HCT116 (cell line): ENCODE results near the gene SLC9A2. TPM values are rescaled to one million over a fixed set of nuclear protein-coding genes. Genes with fewer than 3 reads are reported as not detected.

Experiments
- ATAC-seq: fragments of 200-7000 bp; cut with Tn5 transposase; 2 replicates; pipeline ENCODE4 v1.9.1; 2020; ENCODE audit warnings: mild to moderate bottlenecking, moderate library complexity
- BruUV-seq: library from RNA; stranded (reverse); fragments of 400-500 nt; replicated peaks from 2 replicates; lab custom pipeline; 2021; lab: Mats Ljungman, UMichigan
- CTCF ChIA-PET: fragments of 300-600 bp; sonication (Branson Sonifier 250); formaldehyde crosslinking; loops from one replicate; lab custom pipeline; 2021; ENCODE audit warnings: antibody characterized with exemption; lab: Charles Lee
- POLR2A ChIA-PET: fragments of 300-600, 350-600 bp; sonication (Branson Sonifier 250); formaldehyde crosslinking; loops from one replicate; lab custom pipeline; 2021; ENCODE audit warnings: antibody characterized with exemption; lab: Charles Lee
- RAD21 ChIA-PET, 2 experiments: fragments of 300-600 bp; sonication (Branson Sonifier 250); formaldehyde crosslinking; loops; one replicate each; lab custom pipeline; 2023; ENCODE audit warnings: low total read pairs in 2 of 2; ENCODE audit not compliant: uncharacterized antibody in 2 of 2, unreplicated experiment in 2 of 2, low non-redundant PET in 1 of 2; lab: Charles Lee
- DNase-seq: peaks from one replicate; pipeline ENCODE4 v3.0.0-alpha.2; 2010; ENCODE audit warnings: low read depth, low spot score
- H2AFZ ChIP-seq: fragments of 200-600 bp; shearing (Covaris generic), sonication (generic); 2 replicates; pipeline ENCODE4 v1.6.1; 2017; ENCODE audit warnings: low read depth, mixed run types, mixed read lengths, antibody characterized with exemption, low read length; ENCODE audit not compliant: poor library complexity, severe bottlenecking
- H3K27ac ChIP-seq: 2 replicates; pipeline ENCODE4 v1.5.1; 2012; ENCODE audit warnings: low read depth, low read length
- H3K27me3 ChIP-seq: fragments of 200-600 bp; sonication (generic); 2 replicates; pipeline ENCODE4 v1.6.1; 2016; ENCODE audit warnings: mixed run types, low read length, mixed read lengths; ENCODE audit not compliant: insufficient read depth
- H3K36me3 ChIP-seq, 2 experiments: fragments of 200-500 bp in 1 of 2; fragments of 200-600 bp in 1 of 2; sonication (Bioruptor generic) in 1 of 2; sonication (generic) in 1 of 2; 2 replicates each; pipeline versions ENCODE4 v1.5.1 to v1.6.1; 2014 to 2016; ENCODE audit warnings: low read length in 2 of 2, inconsistent platforms in 1 of 2, mixed read lengths in 1 of 2, mixed run types in 1 of 2; ENCODE audit not compliant: insufficient read depth in 2 of 2, control insufficient read depth in 1 of 2
- H3K4me1 ChIP-seq, 2 experiments: fragments of 200-600 bp in 1 of 2; sonication (generic) in 1 of 2; 2 replicates each; pipeline versions ENCODE4 v1.5.1 to v1.6.1; 2012 to 2017; ENCODE audit warnings: low read length in 2 of 2, inconsistent platforms in 1 of 2, mild to moderate bottlenecking in 1 of 2, mixed read lengths in 1 of 2, mixed run types in 1 of 2, moderate library complexity in 1 of 2; ENCODE audit not compliant: insufficient read depth in 2 of 2, control insufficient read depth in 1 of 2
- H3K4me2 ChIP-seq: fragments of 200-600 bp; sonication (generic); 2 replicates; pipeline ENCODE4 v1.6.1; 2017; ENCODE audit warnings: mixed run types, low read length, mixed read lengths
- H3K4me3 ChIP-seq, 2 experiments: fragments of 200-600 bp in 1 of 2; sonication (generic) in 1 of 2; replicated peaks in 1 of 2; 2 replicates each; pipeline ENCODE4 v1.5.1; 2011 to 2016; ENCODE audit warnings: low read length in 2 of 2, control low read depth in 1 of 2, low read depth in 1 of 2, mild to moderate bottlenecking in 1 of 2, mixed read lengths in 1 of 2, mixed run types in 1 of 2
- H3K79me2 ChIP-seq: fragments of 200-600 bp; sonication (generic); 2 replicates; pipeline ENCODE4 v1.6.1; 2017; ENCODE audit warnings: mild to moderate bottlenecking, mixed run types, low read length, moderate library complexity, mixed read lengths; ENCODE audit not compliant: insufficient read depth
- H3K9ac ChIP-seq: fragments of 200-600 bp; sonication (generic); 2 replicates; pipeline ENCODE4 v1.6.1; 2016; ENCODE audit warnings: low read length, mixed read lengths
- H3K9me2 ChIP-seq: fragments of 200-600 bp; sonication (generic), shearing (Covaris generic); 2 replicates; pipeline ENCODE4 v1.6.1; 2017; ENCODE audit warnings: mixed run types, mild to moderate bottlenecking, moderate library complexity; ENCODE audit not compliant: insufficient read depth
- H3K9me3 ChIP-seq, 2 experiments: fragments of 200-500 bp in 1 of 2; fragments of 200-600 bp in 1 of 2; sonication (Bioruptor generic) in 1 of 2; sonication (generic) in 1 of 2; 2 replicates each; pipeline ENCODE4 v1.6.1; 2014 to 2017; ENCODE audit warnings: low read length in 2 of 2, mixed read lengths in 2 of 2, inconsistent platforms in 1 of 2, low read depth in 1 of 2, mild to moderate bottlenecking in 1 of 2, mixed run types in 1 of 2, moderate library complexity in 1 of 2; ENCODE audit not compliant: control insufficient read depth in 1 of 2, insufficient read depth in 1 of 2
- H4K20me1 ChIP-seq: fragments of 200-600 bp; sonication (generic), shearing (Covaris generic); 2 replicates; pipeline ENCODE4 v1.6.1; 2017; ENCODE audit warnings: mixed run types, mild to moderate bottlenecking, moderate library complexity; ENCODE audit not compliant: insufficient read depth
- FOSL1 ChIP-seq: IDR thresholded peaks from 2 replicates; pipeline ENCODE4 v1.6.1; 2012; ENCODE audit warnings: low read depth
- MAX ChIP-seq: IDR thresholded peaks from 2 replicates; pipeline ENCODE4 v1.6.1; 2012
- REST ChIP-seq: IDR thresholded peaks from 2 replicates; pipeline ENCODE4 v1.6.1; 2012; ENCODE audit warnings: low read depth
- SP1 ChIP-seq: IDR thresholded peaks from 2 replicates; pipeline ENCODE4 v1.6.1; 2012; ENCODE audit warnings: low read depth
- SRF ChIP-seq: IDR thresholded peaks from 2 replicates; pipeline ENCODE4 v1.6.1; 2012; ENCODE audit warnings: low read depth
- ZNF274 ChIP-seq: fragments of 200-500 bp; sonication (Bioruptor generic); IDR thresholded peaks from 2 replicates; pipeline ENCODE4 v1.6.1; 2014; ENCODE audit warnings: mild to moderate bottlenecking, low read depth, low read length, inconsistent platforms
- intact Hi-C: fragments of 100-400 bp; cut with micrococcal nuclease; formaldehyde crosslinking; loops from 2 replicates; pipeline ENCODE4 v1.10.0; 2022
- total RNA-seq: library from RNA; stranded (reverse); gene quantifications from one replicate; pipeline ENCODE4 v1.2.1, GENCODE V29; 2021; ENCODE audit not compliant: unreplicated experiment

The SLC9A2 gene
- total RNA-seq, 1 experiment from 2014 or later = 1.4 TPM

DNA sequence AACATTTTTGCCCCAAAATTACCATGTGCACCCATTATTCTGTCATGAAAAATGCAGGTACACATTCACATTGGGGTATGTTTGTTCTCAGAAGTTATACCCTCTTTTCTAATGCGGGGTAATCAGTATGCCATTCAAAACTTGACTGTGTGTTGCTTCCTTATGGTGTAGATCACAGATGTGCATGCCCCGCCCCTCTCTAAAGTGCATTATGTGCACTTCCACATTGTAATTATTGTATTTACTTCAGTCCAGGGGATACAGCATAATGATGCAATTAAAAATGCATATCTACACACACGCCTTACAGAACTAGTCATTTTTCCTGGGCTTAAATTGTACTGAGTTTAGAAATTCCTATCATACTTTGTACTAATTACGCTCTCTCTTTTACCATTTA lies 48.8 kb downstream of the SLC9A2 start:
- Histone ChIP-seq H3K9ac (no peak overlapping the region), H3K36me3 (no peaks in the 10 kb centered on the region), H3K4me2 (no peak overlapping the region), H3K27me3 (no peaks in the 10 kb centered on the region), H3K9me3 (no peaks in the 10 kb centered on the region), H2AFZ (no peak overlapping the region), H3K4me1 (peaks cover 4 to 22% of the 10 kb centered on the region in 2 experiments; a peak in 3 of 4 replicates), H3K79me2 (no peaks in the 10 kb centered on the region), H4K20me1 (no peaks in the 10 kb centered on the region), H3K27ac (no peak overlapping the region), H3K9me2 (no peaks in the 10 kb centered on the region), H3K4me3 (no peak overlapping the region)
- DNase-seq (no peak), ATAC-seq (no peak)
- POLR2A ChIA-PET = no interaction called here
- intact Hi-C loops = no loop called here
- BruUV-seq = no TSS peak
- TF ChIP-seq REST = no peak
- no peak for TF ChIP-seq SRF
- TF ChIP-seq MAX = no peak
- TF ChIP-seq ZNF274 = no peak
- no peak for TF ChIP-seq SP1
- RAD21 ChIA-PET = no interaction called here
- CTCF ChIA-PET = no interaction called here

GRCh38 chr2:102669401-102669800 lies 50.0 kb downstream of the SLC9A2 start:
- Histone ChIP-seq H3K4me3 (no peak overlapping the region), H3K27ac (no peak overlapping the region), H3K36me3 (no peaks in the 10 kb centered on the region), H3K4me1 (peaks cover 3 to 14% of the 10 kb centered on the region in 2 experiments; a peak in 3 of 4 replicates), H3K9ac (no peak overlapping the region), H3K9me2 (no peaks in the 10 kb centered on the region), H3K79me2 (no peaks in the 10 kb centered on the region), H3K4me2 (peak overlapping the region; percentile 5; the same call in 1 of the 2 replicates), H2AFZ (no peak overlapping the region), H3K27me3 (no peaks in the 10 kb centered on the region), H3K9me3 (no peaks in the 10 kb centered on the region), H4K20me1 (no peaks in the 10 kb centered on the region)
- ChIA-PET POLR2A (no interaction called here), CTCF (no interaction called here), RAD21 (no interaction called here)
- intact Hi-C loops = no loop called here
- TF ChIP-seq MAX (no peak), FOSL1 (peak; percentile 38; the same call in 1 of the 2 replicates)
- no TSS peak for BruUV-seq
- DNase-seq (no peak), ATAC-seq (no peak)
